Activated T-helper 1 cell treated with Interleukin-2 at 50 U/mL for 16 hours (primary cell): Measurements from ENCODE around the gene OSBPL2.

ENCODE experiments used
- DNase-seq: peaks from one replicate; pipeline ENCODE4 v3.0.0-alpha.2; 2020; ENCODE audit warnings: low read depth

The OSBPL2 gene

GRCh38 chr20:62237801-62238568, at the start of gene OSBPL2:
Gene OSBPL2, plus strand, starts transcription at chr20:62238521. Its CDS starts 17,664 bp downstream, at chr20:62256185.
- DNase-seq, result peak; percentile 100

DNA sequence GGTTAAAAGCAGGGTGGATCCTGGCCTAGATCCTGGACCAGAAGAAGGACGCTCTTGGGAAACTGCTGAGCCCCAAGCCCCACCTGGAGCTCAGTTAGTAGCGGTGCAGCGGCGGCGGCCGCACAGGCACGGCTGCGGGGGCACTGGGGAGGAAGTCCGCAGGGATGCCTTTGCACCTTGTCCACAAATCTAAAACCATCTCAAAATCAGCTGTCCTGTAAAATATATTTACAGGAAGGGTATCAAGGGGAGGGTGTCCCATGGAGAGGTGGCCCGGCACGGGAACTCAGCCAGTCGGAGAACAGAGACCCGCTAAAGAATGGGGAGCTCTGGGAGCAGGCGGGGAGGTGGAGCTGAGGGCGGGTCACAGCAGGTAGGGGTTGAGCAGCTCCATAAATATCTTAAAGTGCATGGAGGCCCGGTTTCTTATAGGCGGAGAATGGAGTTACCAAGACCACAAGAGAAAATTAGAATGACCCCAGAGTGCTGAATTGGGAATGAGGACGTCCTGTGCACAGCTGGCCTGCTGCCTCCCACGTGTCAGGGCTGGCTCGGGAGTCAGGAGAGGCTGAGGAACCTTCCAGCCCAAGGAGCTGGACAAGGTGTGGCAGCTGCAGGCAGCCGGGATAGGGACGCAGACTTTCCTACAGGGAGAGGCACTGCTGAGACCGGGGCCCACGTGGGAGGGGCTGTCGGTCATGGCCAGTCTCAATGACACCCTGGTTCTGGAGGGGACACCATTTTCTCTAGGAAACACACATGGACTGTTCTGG, 47.5 kb upstream of the OSBPL2 start:
- DNase-seq, result no peak

DNA sequence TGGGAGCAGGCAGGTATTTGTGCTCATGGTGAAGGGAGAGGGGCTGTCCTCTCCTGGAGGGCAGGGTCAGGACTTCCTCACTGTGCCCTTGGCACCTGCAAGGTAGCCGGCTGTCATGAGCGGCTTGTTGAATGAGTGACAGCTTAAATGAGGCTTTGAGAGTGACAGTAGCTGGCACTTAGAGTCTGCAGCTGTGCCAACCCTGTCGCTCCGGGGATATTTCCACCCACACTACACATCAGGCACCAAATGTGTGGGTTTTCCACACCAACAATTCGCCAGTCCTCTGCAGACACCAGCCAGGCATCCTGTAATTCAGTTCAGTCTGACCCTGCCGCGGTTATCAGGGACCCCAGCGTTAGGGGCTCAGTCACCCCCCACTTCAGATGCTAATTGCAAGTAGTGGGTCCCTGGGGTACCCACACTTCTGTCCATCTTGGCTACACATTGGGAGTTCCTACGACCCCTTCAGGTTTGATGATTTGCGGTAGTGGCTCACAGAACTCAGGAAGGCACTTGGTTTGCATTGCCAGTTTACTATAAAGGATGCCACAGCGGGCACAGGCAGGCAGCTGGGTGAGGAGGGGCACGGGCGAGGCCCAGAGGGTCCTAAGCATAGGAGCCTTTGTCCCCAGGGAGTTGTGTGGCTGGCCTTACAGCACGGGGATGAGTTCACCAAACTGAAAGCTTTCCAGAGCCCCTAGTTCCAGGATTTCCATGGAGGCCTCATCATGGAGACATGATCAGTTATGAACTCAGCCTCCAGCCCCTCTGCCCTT, 46.4 kb upstream of the OSBPL2 start:
- no peak for DNase-seq

DNA sequence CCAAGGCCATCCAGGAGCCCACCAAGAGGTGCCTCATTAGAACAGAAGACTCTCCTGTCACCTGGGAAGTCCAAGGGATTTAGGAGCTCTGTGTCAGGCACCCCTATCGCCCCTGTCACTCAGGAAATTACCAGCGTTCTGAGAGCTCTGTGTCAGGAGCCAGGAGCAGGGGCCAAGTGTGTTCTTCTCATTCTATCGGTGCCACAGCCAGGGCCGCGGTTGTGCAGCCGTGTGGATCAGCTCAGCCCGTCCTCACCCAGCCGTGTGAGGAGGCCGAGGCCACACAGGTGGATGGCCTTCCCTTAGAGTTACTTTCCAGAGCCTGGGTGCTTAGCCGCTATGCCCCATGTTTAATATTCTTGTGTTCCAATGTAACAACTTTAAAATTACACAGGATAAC, 45.7 kb upstream of the OSBPL2 start:
- no peak for DNase-seq

- DNase-seq, result no peak
Observed at GRCh38 chr20:62193079-62194025, 45.0 kb upstream of the OSBPL2 start.

DNA sequence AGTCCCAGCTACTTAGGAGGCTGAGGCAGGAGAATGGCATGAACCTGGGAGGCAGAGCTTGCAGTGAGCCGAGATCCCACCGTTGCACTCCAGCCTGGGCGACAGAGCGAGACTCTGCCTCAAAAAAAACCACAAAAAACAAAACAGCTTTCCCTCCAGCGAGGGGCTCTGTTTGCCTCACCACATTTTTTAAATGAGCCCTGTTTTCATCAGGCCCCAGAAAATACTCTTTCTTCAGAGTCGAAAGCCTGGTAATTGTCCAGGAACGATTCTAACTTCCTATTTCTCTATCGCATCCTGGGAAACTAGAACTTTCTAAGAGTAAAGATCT, 43.3 kb upstream of the OSBPL2 start:
- no peak for DNase-seq

- DNase-seq, result no peak
Observed at GRCh38 chr20:62195736-62196135, 42.6 kb upstream of the OSBPL2 start.

GRCh38 chr20:62196286-62196685, 42.0 kb upstream of the OSBPL2 start:
- DNase-seq, result no peak

GRCh38 chr20:62197311-62197710, 41.0 kb upstream of the OSBPL2 start:
- DNase-seq, result no peak

- DNase-seq, result no peak
Observed at GRCh38 chr20:62197801-62198200, 40.5 kb upstream of the OSBPL2 start.

- DNase-seq, result no peak
Observed at GRCh38 chr20:62198496-62198895, 39.8 kb upstream of the OSBPL2 start.

- DNase-seq, result no peak
Observed at GRCh38 chr20:62198931-62199330, 39.4 kb upstream of the OSBPL2 start.

GRCh38 chr20:62200491-62201172, 37.7 kb upstream of the OSBPL2 start:
- DNase-seq, result no peak

GRCh38 chr20:62201173-62202082, 36.9 kb upstream of the OSBPL2 start:
- DNase-seq, result no peak

- DNase-seq, result no peak
Observed at GRCh38 chr20:62202083-62202395, 36.3 kb upstream of the OSBPL2 start.

DNA sequence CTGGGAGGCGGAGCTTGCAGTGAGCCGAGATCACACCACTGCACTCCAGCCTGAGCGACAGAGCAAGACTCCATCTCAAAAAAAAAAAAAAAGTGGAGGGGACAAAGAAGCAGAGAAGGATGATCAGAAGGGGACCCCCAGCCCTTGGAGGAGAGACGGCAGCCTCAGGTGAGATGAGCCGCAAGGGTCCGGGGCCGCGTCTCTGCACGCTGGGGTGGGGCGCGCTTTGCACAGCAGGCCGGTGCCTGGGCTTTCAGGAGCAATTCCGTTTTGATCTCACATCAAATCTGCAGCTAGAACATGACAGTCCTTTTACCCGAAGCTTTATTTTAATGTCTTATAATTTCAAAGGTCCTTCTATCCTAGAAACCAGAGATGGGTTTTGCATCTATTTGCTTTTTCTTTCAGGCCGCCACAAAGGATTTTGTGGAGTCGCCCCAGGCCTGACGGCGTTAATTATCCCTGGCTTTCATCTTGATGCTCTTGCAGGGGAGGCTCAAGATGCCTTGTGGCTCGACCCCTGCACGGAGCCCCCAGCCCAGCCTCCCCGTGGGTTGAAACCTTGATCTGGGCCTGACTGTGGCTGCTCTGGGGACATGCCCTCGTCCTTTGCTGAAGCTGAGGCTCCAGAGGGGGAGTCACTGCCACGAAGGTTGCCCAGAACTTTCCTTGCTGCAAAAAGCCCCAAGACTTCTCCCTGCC, 35.5 kb upstream of the OSBPL2 start:
- no peak for DNase-seq

GRCh38 chr20:62203378-62204030, 34.8 kb upstream of the OSBPL2 start:
- DNase-seq, result no peak

- DNase-seq, result no peak
Observed at GRCh38 chr20:62205618-62206387, 32.5 kb upstream of the OSBPL2 start.
